Caco-2 (cell line): Measurements from ENCODE around the gene RO60. TPM values are rescaled to one million over a fixed set of nuclear protein-coding genes. Genes with fewer than 3 reads are reported as not detected.
"Not testable (repeated sequence)": the region's sequence is repeated elsewhere in the genome, so short reads cannot be mapped to it uniquely, and the experiment has no call there.

ENCODE experiments used
- BruUV-seq: library from RNA; stranded (reverse); fragments of 400-500 nt; replicated peaks from 2 replicates; lab custom pipeline; 2021; lab: Mats Ljungman, UMichigan
- CTCF ChIA-PET: fragments of 300-600 bp; sonication (Branson Sonifier 250); formaldehyde crosslinking; loops from one replicate; lab custom pipeline; 2022; ENCODE audit warnings: antibody characterized with exemption; lab: Charles Lee
- POLR2A ChIA-PET: fragments of 300-600 bp; sonication (Branson Sonifier 250); formaldehyde crosslinking; loops from one replicate; lab custom pipeline; 2022; ENCODE audit warnings: antibody characterized with exemption; lab: Charles Lee
- DNase-seq, 2 experiments: peaks; one replicate each; pipeline versions ENCODE4 v3.0.0 to v3.0.0-alpha.2; 2020 to 2022
- H3K27me3 ChIP-seq: replicated peaks from 2 replicates; pipeline ENCODE4 v1.6.0; 2011; ENCODE audit warnings: low read length; ENCODE audit not compliant: control insufficient read depth, insufficient read depth
- H3K36me3 ChIP-seq: 2 replicates; pipeline ENCODE4 v1.5.1; 2011; ENCODE audit warnings: low read length; ENCODE audit not compliant: control insufficient read depth, insufficient read depth
- H3K4me1 ChIP-seq: fragments of 250-450 bp; sonication (Bioruptor Pico); 2 replicates; pipeline ENCODE4 v1.5.1; 2020; ENCODE audit warnings: mild to moderate bottlenecking
- H3K4me3 ChIP-seq: 2 replicates; pipeline ENCODE4 v1.5.1; 2011; ENCODE audit warnings: low read depth, mild to moderate bottlenecking, control low read depth, low read length
- H3K9me3 ChIP-seq: fragments of 250-450 bp; sonication (Bioruptor Pico); 2 replicates; pipeline ENCODE4 v1.5.1; 2020; ENCODE audit warnings: mild to moderate bottlenecking, moderate library complexity
- H3K27ac Mint-ChIP-seq: one replicate; pipeline ENCODE4 v1.8.0; 2022; ENCODE audit warnings: mixed read lengths; ENCODE audit not compliant: unreplicated experiment
- H3K27me3 Mint-ChIP-seq: one replicate; pipeline ENCODE4 v1.8.0; 2022; ENCODE audit warnings: mixed read lengths; ENCODE audit not compliant: insufficient read depth, unreplicated experiment
- H3K36me3 Mint-ChIP-seq: one replicate; pipeline ENCODE4 v1.8.0; 2022; ENCODE audit warnings: mild to moderate bottlenecking, mixed read lengths; ENCODE audit not compliant: insufficient read depth, unreplicated experiment
- H3K4me1 Mint-ChIP-seq: one replicate; pipeline ENCODE4 v1.8.0; 2022; ENCODE audit warnings: low read depth, mixed read lengths; ENCODE audit not compliant: unreplicated experiment
- H3K4me3 Mint-ChIP-seq: one replicate; pipeline ENCODE4 v1.8.0; 2022; ENCODE audit warnings: mild to moderate bottlenecking, moderate library complexity, mixed read lengths; ENCODE audit not compliant: unreplicated experiment
- H3K9me3 Mint-ChIP-seq: one replicate; pipeline ENCODE4 v1.8.0; 2022; ENCODE audit warnings: mixed read lengths; ENCODE audit not compliant: unreplicated experiment
- intact Hi-C: fragments of 100-400 bp; cut with micrococcal nuclease; formaldehyde crosslinking; loops from one replicate; pipeline ENCODE4 v1.10.0; 2022; ENCODE audit not compliant: unreplicated experiment
- total RNA-seq: library from RNA; stranded (reverse); gene quantifications from 2 replicates; pipeline ENCODE4 v1.2.3, GENCODE V29; 2022
- TF ChIP-seq, protein P1 (sequence below), 2 experiments: fragments of 200-600 bp in 1 of 2; IDR thresholded peaks; 1 replicate in 1 of 2; 2 replicates in 1 of 2; pipeline versions ENCODE4 v1.5.1 to v1.8.0; 2011 to 2022; ENCODE audit warnings: antibody characterized with exemption in 1 of 2, control low read depth in 1 of 2, inconsistent platforms in 1 of 2, low read depth in 1 of 2, low read length in 1 of 2, mild to moderate bottlenecking in 1 of 2, moderate library complexity in 1 of 2; ENCODE audit not compliant: insufficient read depth in 1 of 2, severe bottlenecking in 1 of 2, unreplicated experiment in 1 of 2

RO60 gene
- total RNA-seq, 1 experiment from 2014 or later, result 50.0 TPM

DNA sequence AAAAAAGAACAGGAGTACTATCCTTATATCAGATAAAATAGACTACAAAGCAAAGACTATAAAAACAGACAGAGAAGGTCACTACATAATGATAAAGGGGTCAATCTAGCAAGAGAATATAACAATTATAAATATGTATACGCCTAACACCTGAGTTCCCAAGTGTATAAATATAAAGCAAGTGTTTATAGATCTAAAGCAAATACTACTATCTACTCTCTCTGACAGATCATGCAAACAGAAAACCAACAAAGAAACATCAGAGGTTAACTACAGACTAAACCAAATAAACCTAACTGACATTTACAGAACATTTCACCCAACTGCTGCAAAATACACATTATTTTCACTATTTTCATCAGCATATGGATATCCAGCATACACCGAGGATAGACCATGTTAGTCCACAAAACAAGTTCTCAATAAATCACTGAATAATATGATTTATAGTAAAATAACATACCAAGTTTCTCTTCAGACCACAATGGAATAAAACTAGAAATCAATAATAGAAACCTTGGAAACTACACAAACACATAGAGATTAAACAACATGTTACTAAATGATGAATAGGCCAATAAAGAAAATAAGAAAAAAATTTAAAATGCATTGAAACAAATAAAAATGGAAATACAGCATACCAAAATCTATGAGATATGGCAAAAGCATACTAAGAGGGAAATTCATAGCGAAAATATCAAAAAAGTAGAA, 22.9 kb upstream of the RO60 start:
- POLR2A ChIA-PET, result no interaction called here
- Histone ChIP-seq H3K36me3 (no peaks in the 10 kb centered on the region), H3K9me3 (no peaks in the 10 kb centered on the region), H3K27me3 (no peaks in the 10 kb centered on the region), H3K4me1 (peaks cover 6% of the 10 kb centered on the region), H3K4me3 (no peak overlapping the region)
- no peaks in the 10 kb centered on the region for H3K9me3 Mint-ChIP-seq
- H3K27ac Mint-ChIP-seq, result no peak overlapping the region
- H3K36me3 Mint-ChIP-seq, result no peaks in the 10 kb centered on the region
- no peaks in the 10 kb centered on the region for H3K27me3 Mint-ChIP-seq
- intact Hi-C loops, result loop anchor here (2.0 kb wide), 1 partner anchor 22 kb away; the partner anchor contains the start of genes RO60 and UCHL5
- TF ChIP-seq, protein P1, sequence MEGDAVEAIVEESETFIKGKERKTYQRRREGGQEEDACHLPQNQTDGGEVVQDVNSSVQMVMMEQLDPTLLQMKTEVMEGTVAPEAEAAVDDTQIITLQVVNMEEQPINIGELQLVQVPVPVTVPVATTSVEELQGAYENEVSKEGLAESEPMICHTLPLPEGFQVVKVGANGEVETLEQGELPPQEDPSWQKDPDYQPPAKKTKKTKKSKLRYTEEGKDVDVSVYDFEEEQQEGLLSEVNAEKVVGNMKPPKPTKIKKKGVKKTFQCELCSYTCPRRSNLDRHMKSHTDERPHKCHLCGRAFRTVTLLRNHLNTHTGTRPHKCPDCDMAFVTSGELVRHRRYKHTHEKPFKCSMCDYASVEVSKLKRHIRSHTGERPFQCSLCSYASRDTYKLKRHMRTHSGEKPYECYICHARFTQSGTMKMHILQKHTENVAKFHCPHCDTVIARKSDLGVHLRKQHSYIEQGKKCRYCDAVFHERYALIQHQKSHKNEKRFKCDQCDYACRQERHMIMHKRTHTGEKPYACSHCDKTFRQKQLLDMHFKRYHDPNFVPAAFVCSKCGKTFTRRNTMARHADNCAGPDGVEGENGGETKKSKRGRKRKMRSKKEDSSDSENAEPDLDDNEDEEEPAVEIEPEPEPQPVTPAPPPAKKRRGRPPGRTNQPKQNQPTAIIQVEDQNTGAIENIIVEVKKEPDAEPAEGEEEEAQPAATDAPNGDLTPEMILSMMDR (IDR thresholded peaks at IDR 0.05; ENCODE audit: insufficient read depth in 1 of 2, low read depth in 1 of 2, low read length in 1 of 2, severe bottlenecking in 1 of 2, unreplicated experiment in 1 of 2), result no peak
- no peak for DNase-seq
- H3K4me1 Mint-ChIP-seq, result peaks cover 18% of the 10 kb centered on the region
- CTCF ChIA-PET, result no interaction called here
- H3K4me3 Mint-ChIP-seq, result no peak overlapping the region
- BruUV-seq, result no TSS peak

DNA sequence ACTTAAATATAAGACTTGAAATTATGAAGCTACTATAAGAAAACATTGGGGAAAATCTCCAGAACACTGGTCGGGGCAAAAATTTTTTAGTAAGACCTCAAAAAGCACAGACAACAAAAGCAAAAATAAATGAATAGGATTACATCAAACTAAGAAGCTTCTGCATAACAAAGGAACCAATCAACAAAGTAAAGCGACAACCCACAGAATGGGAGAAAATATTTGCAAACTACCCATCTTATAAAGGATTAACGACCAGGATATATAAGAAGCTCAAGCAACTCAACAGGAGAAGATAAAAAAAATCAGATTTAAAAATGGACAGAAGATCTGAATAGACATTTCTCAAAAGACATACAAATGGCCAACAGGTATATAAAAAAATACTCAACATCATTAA, 19.4 kb upstream of the RO60 start:
- Histone ChIP-seq H3K27me3 (no peaks in the 10 kb centered on the region), H3K4me3 (no peak overlapping the region), H3K4me1 (peaks cover 6% of the 10 kb centered on the region), H3K36me3 (no peaks in the 10 kb centered on the region), H3K9me3 (no peaks in the 10 kb centered on the region)
- DNase-seq, result no peak
- Mint-ChIP-seq H3K27me3 (no peaks in the 10 kb centered on the region), H3K27ac (no peak overlapping the region), H3K9me3 (no peaks in the 10 kb centered on the region), H3K36me3 (no peaks in the 10 kb centered on the region), H3K4me3 (no peak overlapping the region), H3K4me1 (peaks cover 18% of the 10 kb centered on the region)
- TF ChIP-seq, protein P1 (IDR thresholded peaks at IDR 0.05; ENCODE audit: insufficient read depth in 1 of 2, low read depth in 1 of 2, low read length in 1 of 2, severe bottlenecking in 1 of 2, unreplicated experiment in 1 of 2), result no peak
- no TSS peak for BruUV-seq
- intact Hi-C loops, result no loop called here
- CTCF ChIA-PET, result no interaction called here
- POLR2A ChIA-PET, result no interaction called here

DNA sequence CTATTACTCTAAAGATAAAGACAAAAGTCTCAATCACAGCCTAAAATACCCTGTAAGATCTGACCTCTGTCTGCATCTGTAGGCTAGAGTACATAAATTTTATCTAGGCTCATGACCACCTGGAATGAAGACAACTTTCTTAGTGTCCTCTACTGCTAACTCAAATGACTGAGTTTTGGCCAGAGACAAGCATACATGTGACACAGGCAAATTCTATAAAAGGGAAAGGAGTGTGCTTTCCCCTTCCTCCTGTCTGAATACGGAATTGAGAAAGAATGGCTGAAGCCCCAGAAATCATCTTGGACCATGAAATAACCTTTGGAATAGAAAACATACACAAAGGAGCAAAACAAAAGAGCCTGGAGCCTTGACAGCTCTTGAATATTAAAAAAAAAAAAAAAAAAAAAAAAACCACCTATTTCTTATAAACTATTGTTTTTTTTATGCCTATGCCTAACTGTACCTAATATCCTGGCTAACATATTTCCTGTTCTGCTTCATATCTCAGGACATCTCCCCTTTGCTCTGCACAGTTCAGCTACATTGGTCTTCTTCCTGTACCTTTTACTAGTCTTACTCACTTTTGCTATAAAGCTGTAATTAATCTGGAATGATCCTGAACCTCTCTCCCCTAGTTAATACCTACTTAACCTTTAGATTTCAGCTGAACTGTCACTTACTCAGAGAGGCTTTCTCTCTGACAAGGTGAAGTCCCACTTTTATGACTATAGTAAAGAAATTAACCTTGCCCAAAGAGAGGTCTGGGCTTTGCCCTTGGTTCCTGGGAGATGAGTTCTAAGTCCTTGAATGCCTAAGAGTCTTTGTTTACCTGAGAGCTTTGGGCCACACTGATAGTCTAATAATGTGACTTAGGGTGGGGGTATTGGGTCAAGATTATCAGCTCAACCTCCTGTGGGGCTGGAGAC, 16.4 kb upstream of the RO60 start:
- H3K4me1 ChIP-seq, result no peaks in the 10 kb centered on the region
- no peaks in the 10 kb centered on the region for H3K36me3 ChIP-seq
- intact Hi-C loops, result no loop called here
- BruUV-seq, result no TSS peak
- no peaks in the 10 kb centered on the region for H3K27me3 ChIP-seq
- Mint-ChIP-seq H3K27me3 (no peaks in the 10 kb centered on the region), H3K9me3 (no peaks in the 10 kb centered on the region), H3K4me1 (no peaks in the 10 kb centered on the region), H3K4me3 (no peak overlapping the region), H3K36me3 (no peaks in the 10 kb centered on the region), H3K27ac (no peak overlapping the region)
- TF ChIP-seq, protein P1 (IDR thresholded peaks at IDR 0.05; ENCODE audit: insufficient read depth in 1 of 2, low read depth in 1 of 2, low read length in 1 of 2, severe bottlenecking in 1 of 2, unreplicated experiment in 1 of 2), result no peak
- ChIA-PET POLR2A (no interaction called here), CTCF (no interaction called here)
- no peaks in the 10 kb centered on the region; the same call in 1 of the 2 replicates for H3K9me3 ChIP-seq
- no peak for DNase-seq
- H3K4me3 ChIP-seq, result no peak overlapping the region

DNA sequence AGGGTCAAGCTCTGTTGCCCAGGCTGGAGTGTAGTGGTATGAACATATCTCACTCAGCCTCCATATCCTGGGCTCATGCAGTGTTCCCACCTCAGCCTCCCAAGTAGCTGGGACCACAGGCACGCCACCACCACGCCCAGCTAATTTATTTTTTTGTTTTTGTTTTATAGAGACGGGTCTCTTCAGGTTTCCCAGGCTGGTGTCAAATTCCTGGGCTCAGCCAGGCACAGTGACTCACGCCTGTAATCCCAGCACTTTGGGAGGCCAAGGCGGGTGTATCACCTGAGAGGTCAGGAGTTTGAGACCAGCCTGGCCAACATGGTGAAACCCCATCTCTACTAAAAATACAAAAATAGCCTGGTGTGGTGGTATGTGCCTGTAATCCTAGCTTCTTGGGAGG, 10.5 kb upstream of the RO60 start:
- POLR2A ChIA-PET, H3K4me3 Mint-ChIP-seq, intact Hi-C loops, H3K27me3 Mint-ChIP-seq, H3K27ac Mint-ChIP-seq, H3K9me3 ChIP-seq, H3K4me1 ChIP-seq, DNase-seq, CTCF ChIA-PET, H3K4me1 Mint-ChIP-seq, H3K4me3 ChIP-seq, H3K27me3 ChIP-seq, H3K9me3 Mint-ChIP-seq, H3K36me3 ChIP-seq, BruUV-seq: not testable (repeated sequence)
- H3K36me3 Mint-ChIP-seq, result peaks cover 15% of the 10 kb centered on the region
